GM20000 (cell line): ENCODE measurements around the gene TCF3.

Experiments
- DNase-seq: peaks from one replicate; pipeline ENCODE4 v3.0.0; 2012; ENCODE audit warnings: low spot score
- TF ChIP-seq, protein P1 (sequence below): IDR thresholded peaks from 2 replicates; pipeline ENCODE4 v1.5.1; 2012; ENCODE audit warnings: mild to moderate bottlenecking, control low read depth; ENCODE audit errors: extremely low read depth, missing control alignments

TCF3 gene

DNA sequence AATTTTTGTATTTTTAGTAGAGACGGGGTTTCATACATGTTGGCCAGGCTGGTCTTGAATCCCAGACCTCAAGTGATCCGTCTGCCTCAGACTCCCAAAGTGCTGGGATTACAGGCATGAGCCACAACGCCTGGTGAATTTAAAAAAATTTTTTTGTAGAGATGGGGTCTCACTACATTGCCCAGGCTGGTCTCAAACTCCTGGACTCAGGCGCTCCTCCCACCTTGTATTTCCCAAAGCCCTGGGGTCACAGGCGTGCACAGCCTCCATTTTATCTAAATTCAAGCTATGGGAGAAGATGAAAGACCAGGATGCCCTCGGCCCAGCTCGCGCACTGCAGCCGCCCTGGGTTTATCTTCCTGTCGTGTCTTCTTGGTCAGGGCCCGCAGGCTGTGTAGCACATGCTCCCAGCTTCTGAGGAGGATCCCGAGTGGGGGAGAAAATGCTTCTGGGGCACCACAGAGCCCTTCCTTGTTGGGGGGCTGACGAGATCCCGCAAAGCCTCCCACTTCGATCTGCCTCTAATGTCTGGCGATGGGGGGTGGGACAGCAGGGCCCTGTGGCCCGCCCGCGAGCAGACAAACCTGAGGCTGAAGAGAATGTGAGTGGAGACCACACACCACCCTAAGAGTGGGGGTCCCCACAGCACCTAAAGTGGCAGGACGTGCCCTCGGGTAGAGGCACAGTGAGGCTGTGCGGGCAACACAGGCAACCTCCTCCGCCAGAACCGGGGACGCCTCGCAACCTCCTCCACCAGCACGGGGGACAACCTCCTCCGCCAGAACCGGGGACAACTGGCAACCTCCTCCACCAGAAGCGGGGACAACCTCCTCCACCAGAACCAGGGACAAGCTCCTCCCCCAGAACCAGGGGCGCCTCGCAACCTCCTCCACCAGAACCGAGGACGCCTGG, 15.8 kb downstream of the TCF3 start:
- TF ChIP-seq, protein P1, sequence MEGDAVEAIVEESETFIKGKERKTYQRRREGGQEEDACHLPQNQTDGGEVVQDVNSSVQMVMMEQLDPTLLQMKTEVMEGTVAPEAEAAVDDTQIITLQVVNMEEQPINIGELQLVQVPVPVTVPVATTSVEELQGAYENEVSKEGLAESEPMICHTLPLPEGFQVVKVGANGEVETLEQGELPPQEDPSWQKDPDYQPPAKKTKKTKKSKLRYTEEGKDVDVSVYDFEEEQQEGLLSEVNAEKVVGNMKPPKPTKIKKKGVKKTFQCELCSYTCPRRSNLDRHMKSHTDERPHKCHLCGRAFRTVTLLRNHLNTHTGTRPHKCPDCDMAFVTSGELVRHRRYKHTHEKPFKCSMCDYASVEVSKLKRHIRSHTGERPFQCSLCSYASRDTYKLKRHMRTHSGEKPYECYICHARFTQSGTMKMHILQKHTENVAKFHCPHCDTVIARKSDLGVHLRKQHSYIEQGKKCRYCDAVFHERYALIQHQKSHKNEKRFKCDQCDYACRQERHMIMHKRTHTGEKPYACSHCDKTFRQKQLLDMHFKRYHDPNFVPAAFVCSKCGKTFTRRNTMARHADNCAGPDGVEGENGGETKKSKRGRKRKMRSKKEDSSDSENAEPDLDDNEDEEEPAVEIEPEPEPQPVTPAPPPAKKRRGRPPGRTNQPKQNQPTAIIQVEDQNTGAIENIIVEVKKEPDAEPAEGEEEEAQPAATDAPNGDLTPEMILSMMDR, result no peak
- no peak for DNase-seq

- TF ChIP-seq, protein P1, result no peak
- DNase-seq, result no peak
These were observed 17.5 kb downstream of the TCF3 start for GRCh38 chr19:1634938-1635243.

DNA sequence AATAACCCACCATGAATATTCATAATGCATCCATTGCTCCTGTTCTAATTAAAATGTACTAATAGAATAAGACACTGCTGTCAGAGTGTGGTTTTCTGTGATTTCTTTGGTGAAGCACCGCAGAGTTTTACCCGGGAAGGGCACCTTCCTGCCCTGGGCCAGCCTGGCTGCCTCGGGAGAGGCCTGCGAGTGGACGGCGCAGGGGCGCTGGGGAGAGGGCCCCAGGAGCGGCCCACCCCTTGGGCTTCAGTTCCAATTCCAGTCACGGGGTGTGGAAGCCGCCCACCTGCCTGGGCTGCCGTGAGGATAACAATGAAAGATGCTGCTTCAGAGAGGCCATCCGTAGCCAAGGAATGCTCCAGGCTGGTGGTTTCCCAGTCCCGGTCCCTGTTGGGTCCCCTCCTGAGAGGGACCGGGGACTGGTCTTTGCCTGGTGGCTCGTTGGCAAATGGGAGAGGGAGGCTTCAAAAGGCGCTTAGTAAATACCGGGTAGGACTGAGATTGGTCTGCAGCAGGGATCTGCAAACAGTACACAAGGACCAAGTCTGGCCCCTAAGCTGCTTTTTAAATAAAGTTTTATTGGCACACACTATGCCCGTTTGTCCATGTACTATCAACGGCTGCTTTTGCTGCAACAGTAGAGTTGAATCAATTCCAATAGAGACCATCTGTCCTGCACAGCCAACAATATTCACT, 18.0 kb downstream of the TCF3 start:
- DNase-seq, result no peak
- TF ChIP-seq, protein P1, result no peak

- TF ChIP-seq, protein P1, result no peak
- no peak for DNase-seq
These were observed 19.1 kb downstream of the TCF3 start for GRCh38 chr19:1633269-1633826.

GRCh38 chr19:1632462-1633268, 19.8 kb downstream of the TCF3 start:
- TF ChIP-seq, protein P1, result no peak
- DNase-seq, result no peak

DNA sequence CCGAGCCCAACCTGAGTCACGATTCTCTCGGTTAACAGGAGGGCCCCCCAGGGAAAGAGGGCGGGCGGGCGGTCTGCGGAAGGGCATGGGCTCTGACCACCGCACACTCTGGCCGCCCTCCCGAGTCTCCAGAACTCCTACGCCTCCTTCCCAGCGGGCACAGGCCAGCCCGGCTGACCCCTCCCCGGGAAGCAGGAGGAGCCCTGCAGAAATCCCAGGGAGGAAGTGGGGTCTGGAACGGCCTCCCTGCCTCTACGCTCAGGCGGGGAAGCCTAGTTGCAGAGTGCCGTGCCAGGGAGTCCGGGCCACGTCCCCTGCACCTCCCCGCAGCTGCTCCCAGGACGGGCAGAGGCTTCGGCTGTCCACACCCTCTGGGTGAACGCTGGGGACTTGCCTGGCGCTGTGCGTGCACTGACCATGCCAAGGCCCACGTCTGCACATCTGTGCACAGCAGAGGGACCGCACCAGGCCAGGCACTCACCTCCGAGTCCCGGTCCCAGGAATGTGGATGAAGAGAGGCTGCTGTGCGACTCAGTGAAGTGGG, 20.8 kb downstream of the TCF3 start:
- TF ChIP-seq, protein P1, result no peak
- DNase-seq, result no peak

- TF ChIP-seq, protein P1, result no peak
- DNase-seq, result no peak
These were observed 21.6 kb downstream of the TCF3 start for GRCh38 chr19:1630811-1631210.
